Muscle layer of duodenum (tissue), 2 donors: Measurements from ENCODE around the gene VTI1B.

Experiments
- H3K27ac ChIP-seq: one replicate; pipeline ENCODE4 v1.7.0; 2013; ENCODE audit warnings: mild to moderate bottlenecking, low read length
- H3K27me3 ChIP-seq: one replicate; pipeline ENCODE4 v1.7.0; 2013; ENCODE audit warnings: low read depth, mild to moderate bottlenecking, control low read depth, low read length
- H3K36me3 ChIP-seq, 2 donors: one replicate each; pipeline ENCODE4 v1.7.0; 2013; ENCODE audit warnings: low read length in 2 of 2, control low read depth in 1 of 2, mild to moderate bottlenecking in 1 of 2; ENCODE audit not compliant: insufficient read depth in 2 of 2, control insufficient read depth in 1 of 2
- H3K4me1 ChIP-seq, 2 donors: one replicate each; pipeline ENCODE4 v1.7.0; 2013; ENCODE audit warnings: low read length in 2 of 2, mild to moderate bottlenecking in 2 of 2, control low read depth in 1 of 2, moderate library complexity in 1 of 2; ENCODE audit not compliant: insufficient read depth in 2 of 2, control insufficient read depth in 1 of 2
- H3K4me3 ChIP-seq, 2 donors: one replicate each; pipeline ENCODE4 v1.7.0; 2013; ENCODE audit warnings: low read length in 2 of 2, low read depth in 1 of 2, mild to moderate bottlenecking in 1 of 2
- H3K9me3 ChIP-seq, 2 donors: one replicate each; pipeline ENCODE4 v1.7.0; 2013; ENCODE audit warnings: low read length in 2 of 2, control low read depth in 1 of 2, mild to moderate bottlenecking in 1 of 2; ENCODE audit not compliant: control insufficient read depth in 1 of 2
- donor health status: healthy.

The VTI1B gene

GRCh38 chr14:67650151-67650550, 24.3 kb downstream of the VTI1B start:
- no peaks in the 10 kb centered on the region for H3K9me3 ChIP-seq
- peaks cover 61 to 67% of the 10 kb centered on the region in 2 donors for H3K36me3 ChIP-seq
- H3K27me3 ChIP-seq: no peaks in the 10 kb centered on the region
- no peak overlapping the region for H3K27ac ChIP-seq
- H3K4me1 ChIP-seq: no peaks in the 10 kb centered on the region
- no peak overlapping the region for H3K4me3 ChIP-seq

- Histone ChIP-seq H3K9me3 (no peaks in the 10 kb centered on the region), H3K36me3 (peaks cover 36 to 39% of the 10 kb centered on the region in 2 donors), H3K27ac (no peak overlapping the region), H3K27me3 (no peaks in the 10 kb centered on the region), H3K4me1 (no peaks in the 10 kb centered on the region), H3K4me3 (no peak overlapping the region)
Measured at GRCh38 chr14:67646131-67646530, 28.3 kb downstream of the VTI1B start.

- Histone ChIP-seq H3K4me1 (no peaks in the 10 kb centered on the region), H3K27ac (no peak overlapping the region), H3K27me3 (no peaks in the 10 kb centered on the region), H3K36me3 (peaks cover 29 to 32% of the 10 kb centered on the region in 2 donors), H3K4me3 (no peak overlapping the region), H3K9me3 (no peaks in the 10 kb centered on the region)
Measured at GRCh38 chr14:67645414-67645813, 29.0 kb downstream of the VTI1B start.

- Histone ChIP-seq H3K4me1 (no peaks in the 10 kb centered on the region), H3K9me3 (no peaks in the 10 kb centered on the region), H3K27me3 (no peaks in the 10 kb centered on the region), H3K27ac (no peak overlapping the region), H3K36me3 (peaks cover 20 to 22% of the 10 kb centered on the region in 2 donors), H3K4me3 (no peak overlapping the region)
Measured at GRCh38 chr14:67644428-67644827, 30.0 kb downstream of the VTI1B start.

GRCh38 chr14:67643713-67644112, 30.7 kb downstream of the VTI1B start:
- Histone ChIP-seq H3K27me3 (no peaks in the 10 kb centered on the region), H3K27ac (no peak overlapping the region), H3K9me3 (no peaks in the 10 kb centered on the region), H3K36me3 (peaks cover 13 to 18% of the 10 kb centered on the region in 2 donors), H3K4me1 (no peaks in the 10 kb centered on the region), H3K4me3 (no peak overlapping the region)

- Histone ChIP-seq H3K36me3 (peaks cover 10 to 14% of the 10 kb centered on the region in 2 donors), H3K27ac (no peak overlapping the region), H3K4me1 (no peaks in the 10 kb centered on the region), H3K4me3 (no peak overlapping the region), H3K27me3 (no peaks in the 10 kb centered on the region), H3K9me3 (no peaks in the 10 kb centered on the region)
Measured at GRCh38 chr14:67641902-67642749, 32.3 kb downstream of the VTI1B start.

GRCh38 chr14:67641480-67641879, 33.0 kb downstream of the VTI1B start:
- no peaks in the 10 kb centered on the region for H3K9me3 ChIP-seq
- H3K4me3 ChIP-seq: no peak overlapping the region
- H3K27me3 ChIP-seq: no peaks in the 10 kb centered on the region
- H3K27ac ChIP-seq: no peak overlapping the region
- peaks cover 3 to 13% of the 10 kb centered on the region in 2 donors for H3K36me3 ChIP-seq
- H3K4me1 ChIP-seq: no peaks in the 10 kb centered on the region

GRCh38 chr14:67638642-67639041, 35.8 kb downstream of the VTI1B start:
- Histone ChIP-seq H3K36me3 (no peaks in the 10 kb centered on the region), H3K27ac (no peak overlapping the region), H3K27me3 (no peaks in the 10 kb centered on the region), H3K4me1 (no peaks in the 10 kb centered on the region), H3K9me3 (no peaks in the 10 kb centered on the region), H3K4me3 (no peak overlapping the region)

- H3K27ac ChIP-seq: no peak overlapping the region
- no peaks in the 10 kb centered on the region for H3K36me3 ChIP-seq
- H3K4me1 ChIP-seq: no peaks in the 10 kb centered on the region
- no peaks in the 10 kb centered on the region for H3K27me3 ChIP-seq
- H3K9me3 ChIP-seq: no peaks in the 10 kb centered on the region
- no peak overlapping the region for H3K4me3 ChIP-seq
Measured at GRCh38 chr14:67636361-67636919, 38.0 kb downstream of the VTI1B start.

GRCh38 chr14:67633451-67634147, 40.8 kb downstream of the VTI1B start:
- Histone ChIP-seq H3K27ac (no peak overlapping the region), H3K9me3 (no peaks in the 10 kb centered on the region), H3K4me3 (no peak overlapping the region), H3K36me3 (no peaks in the 10 kb centered on the region), H3K4me1 (no peaks in the 10 kb centered on the region), H3K27me3 (no peaks in the 10 kb centered on the region)

GRCh38 chr14:67630938-67631337, 43.5 kb downstream of the VTI1B start:
- Histone ChIP-seq H3K36me3 (no peaks in the 10 kb centered on the region), H3K27ac (no peak overlapping the region), H3K4me3 (no peak overlapping the region), H3K4me1 (no peaks in the 10 kb centered on the region), H3K27me3 (no peaks in the 10 kb centered on the region), H3K9me3 (no peaks in the 10 kb centered on the region)
